ENCODE results near the gene ADGB.
A peak's percentile ranks its signal among the peaks of the same experiment; 100 is the strongest.

ADGB gene

GRCh38 chr6:146664871-146665360 lies 66.1 kb downstream of the ADGB start:
- DNase-seq: no peak
- Mint-ChIP-seq H3K9me3 (no peaks in the 10 kb centered on the region), H3K27ac (no peak overlapping the region), H3K4me1 (no peaks in the 10 kb centered on the region), H3K36me3 (no peaks in the 10 kb centered on the region), H3K4me3 (no peak overlapping the region), H3K27me3 (no peaks in the 10 kb centered on the region)
- CTCF ChIA-PET: no interaction called here

- DNase-seq: no peak
- no peaks in the 10 kb centered on the region for H3K9me3 Mint-ChIP-seq
- no peaks in the 10 kb centered on the region for H3K27me3 Mint-ChIP-seq
- no peaks in the 10 kb centered on the region for H3K36me3 Mint-ChIP-seq
- H3K27ac Mint-ChIP-seq: no peak overlapping the region
- no peaks in the 10 kb centered on the region for H3K4me1 Mint-ChIP-seq
- CTCF ChIA-PET: no interaction called here
- H3K4me3 Mint-ChIP-seq: no peak overlapping the region
Measured at GRCh38 chr6:146666909-146667308, 68.1 kb downstream of the ADGB start.

GRCh38 chr6:146670161-146670560 lies 71.4 kb downstream of the ADGB start:
- Mint-ChIP-seq H3K4me1 (no peaks in the 10 kb centered on the region), H3K27ac (no peak overlapping the region), H3K9me3 (no peaks in the 10 kb centered on the region), H3K27me3 (no peaks in the 10 kb centered on the region), H3K36me3 (no peaks in the 10 kb centered on the region), H3K4me3 (no peak overlapping the region)
- CTCF ChIA-PET: no interaction called here
- no peak for DNase-seq

DNA sequence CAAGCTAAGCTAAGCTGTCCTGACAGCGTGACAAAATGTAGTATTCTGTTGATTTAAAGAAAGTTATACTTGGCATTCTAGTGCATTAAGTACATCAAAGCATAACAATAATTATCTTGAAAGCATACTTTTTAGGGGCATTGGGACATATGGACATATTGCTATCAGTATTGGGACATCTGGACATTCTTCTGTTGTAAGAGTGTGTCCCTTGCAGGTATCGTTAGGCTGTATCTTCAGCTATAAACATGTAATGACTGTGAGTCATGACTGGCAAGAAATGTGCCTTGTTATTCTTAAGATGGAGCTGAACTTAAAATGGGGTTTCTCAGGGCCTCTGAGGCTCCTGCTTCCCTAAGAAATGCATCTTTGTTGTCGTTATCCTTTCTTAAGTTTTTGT lies 74.3 kb downstream of the ADGB start:
- Mint-ChIP-seq H3K27ac (no peak overlapping the region), H3K36me3 (no peaks in the 10 kb centered on the region), H3K4me3 (no peak overlapping the region), H3K4me1 (no peaks in the 10 kb centered on the region), H3K9me3 (no peaks in the 10 kb centered on the region), H3K27me3 (no peaks in the 10 kb centered on the region)
- CTCF ChIA-PET: no interaction called here
- DNase-seq: no peak

DNA sequence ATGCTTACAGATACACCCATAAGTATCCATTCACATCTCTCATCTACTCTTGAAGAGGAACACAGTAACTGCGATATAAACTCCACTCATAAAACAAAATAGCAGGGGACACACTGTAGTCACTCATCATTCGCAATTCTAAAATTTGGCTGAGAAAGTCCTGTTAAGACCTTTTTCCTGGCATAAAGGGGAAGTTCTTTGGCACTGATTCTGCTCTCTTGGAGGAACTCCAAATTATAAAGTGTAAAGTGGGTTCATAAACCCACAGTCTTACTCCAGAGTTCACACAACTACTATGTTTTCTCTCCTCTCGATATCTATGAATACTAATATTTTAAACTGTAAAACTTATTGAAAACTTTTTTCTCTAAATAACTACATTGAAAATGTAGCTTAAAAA lies 80.6 kb downstream of the ADGB start:
- H3K36me3 Mint-ChIP-seq: no peaks in the 10 kb centered on the region

DNA sequence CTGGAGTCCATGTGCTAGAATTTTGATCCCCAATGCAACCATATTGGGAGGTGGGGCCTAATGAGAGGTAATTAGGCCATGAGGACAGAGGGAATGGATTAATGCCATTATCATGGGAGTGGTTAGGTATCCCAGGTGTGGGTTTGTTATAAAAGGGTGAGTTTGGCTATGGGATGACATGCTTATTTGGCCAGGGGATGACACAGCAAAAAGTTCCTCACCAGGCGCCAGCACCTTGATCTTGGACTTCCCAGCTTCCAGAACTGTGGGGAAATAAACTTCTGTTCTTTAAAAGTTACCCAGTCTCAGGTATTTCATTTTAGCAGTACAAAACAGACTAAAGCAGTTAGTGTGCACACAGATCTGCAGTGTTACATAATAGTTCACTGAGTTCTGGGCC lies 84.1 kb downstream of the ADGB start:
- no peaks in the 10 kb centered on the region for H3K9me3 Mint-ChIP-seq
- no peaks in the 10 kb centered on the region for H3K4me1 Mint-ChIP-seq
- no peaks in the 10 kb centered on the region for H3K36me3 Mint-ChIP-seq
- H3K27ac Mint-ChIP-seq: no peak overlapping the region
- H3K4me3 Mint-ChIP-seq: no peak overlapping the region
- no peaks in the 10 kb centered on the region for H3K27me3 Mint-ChIP-seq
- DNase-seq: no peak
- CTCF ChIA-PET: no interaction called here

More for the DNA sequence above, 80.6 kb downstream of the ADGB start:
- DNase-seq: no peak
- Mint-ChIP-seq H3K4me1 (no peaks in the 10 kb centered on the region), H3K27me3 (no peaks in the 10 kb centered on the region), H3K9me3 (no peaks in the 10 kb centered on the region), H3K27ac (no peak overlapping the region), H3K4me3 (no peak overlapping the region)
- CTCF ChIA-PET: no interaction called here

GRCh38 chr6:146689806-146690205 lies 91.0 kb downstream of the ADGB start:
- H3K4me1 Mint-ChIP-seq: no peaks in the 10 kb centered on the region
- H3K36me3 Mint-ChIP-seq: no peaks in the 10 kb centered on the region
- no peak overlapping the region for H3K27ac Mint-ChIP-seq
- peaks cover 7% of the 10 kb centered on the region for H3K27me3 Mint-ChIP-seq
- no peak for DNase-seq
- H3K4me3 Mint-ChIP-seq: no peak overlapping the region
- no peaks in the 10 kb centered on the region for H3K9me3 Mint-ChIP-seq
- CTCF ChIA-PET: no interaction called here

DNA sequence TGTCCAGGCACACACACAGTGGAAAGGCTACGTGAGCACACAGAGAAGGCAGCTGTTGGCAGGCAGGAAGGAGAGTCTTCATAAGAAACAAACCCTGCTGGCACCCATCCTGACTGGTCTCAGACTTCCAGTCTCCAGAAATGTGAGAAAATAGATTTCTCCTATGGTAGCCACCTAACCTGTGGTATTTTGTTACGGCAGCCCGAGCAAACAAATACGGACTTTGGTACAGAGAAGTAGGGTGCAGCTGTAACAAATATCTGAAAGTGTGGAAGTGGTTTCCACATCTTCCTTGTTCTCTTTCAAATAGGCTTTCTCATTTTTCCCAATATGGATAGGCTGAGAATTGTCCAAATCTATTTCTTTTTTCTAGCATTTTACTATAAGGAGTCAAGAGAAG lies 94.6 kb downstream of the ADGB start:
- no peak overlapping the region for H3K4me3 Mint-ChIP-seq
- DNase-seq: no peak
- H3K27ac Mint-ChIP-seq: no peak overlapping the region
- CTCF ChIA-PET: interaction anchor here (1.5 kb wide), 1 partner anchor 9 kb away, joined by 3 read pairs; no protein-coding TSS in a partner anchor
- no peaks in the 10 kb centered on the region for H3K36me3 Mint-ChIP-seq
- H3K4me1 Mint-ChIP-seq: no peaks in the 10 kb centered on the region
- no peaks in the 10 kb centered on the region for H3K9me3 Mint-ChIP-seq
- peaks cover 7% of the 10 kb centered on the region for H3K27me3 Mint-ChIP-seq

- Mint-ChIP-seq H3K36me3 (no peaks in the 10 kb centered on the region), H3K27me3 (peaks cover 7% of the 10 kb centered on the region), H3K9me3 (no peaks in the 10 kb centered on the region), H3K4me1 (no peaks in the 10 kb centered on the region), H3K4me3 (no peak overlapping the region), H3K27ac (no peak overlapping the region)
- DNase-seq: no peak
- CTCF ChIA-PET: interaction anchor here (1.2 kb wide), 1 partner anchor 769 kb away, joined by 5 read pairs; no protein-coding TSS in a partner anchor
Measured at GRCh38 chr6:146697921-146698320, 99.1 kb downstream of the ADGB start.

DNA sequence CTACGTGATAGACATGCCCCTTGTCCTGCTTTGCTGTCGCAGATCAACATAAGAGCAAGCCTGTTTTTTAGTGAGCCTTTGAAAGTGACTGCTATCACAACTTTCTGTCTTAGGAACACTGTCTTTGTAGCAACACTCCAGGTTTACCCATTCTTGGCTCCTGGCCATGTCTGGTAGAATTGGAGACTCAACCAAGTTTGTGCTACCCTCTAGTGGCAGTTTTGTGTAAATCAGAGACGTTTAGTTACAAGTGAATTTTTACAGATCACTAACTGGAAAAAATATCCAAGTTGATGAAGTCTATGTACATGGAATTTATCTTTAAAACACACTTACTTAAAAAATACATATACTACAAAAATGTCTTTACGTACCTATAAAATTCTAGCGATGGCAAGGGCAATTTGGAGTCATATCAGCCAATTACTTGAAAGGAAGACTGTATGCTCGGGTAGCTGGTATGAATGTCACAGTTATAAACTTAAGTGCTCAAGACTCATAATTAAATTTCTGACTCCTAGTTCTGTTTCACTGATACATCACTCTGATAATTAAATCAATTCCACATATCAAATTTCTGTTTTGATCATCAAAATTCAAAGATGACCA lies 101.4 kb downstream of the ADGB start:
- Mint-ChIP-seq H3K4me1 (no peaks in the 10 kb centered on the region), H3K27ac (no peak overlapping the region), H3K36me3 (no peaks in the 10 kb centered on the region), H3K9me3 (no peaks in the 10 kb centered on the region), H3K27me3 (no peaks in the 10 kb centered on the region), H3K4me3 (no peak overlapping the region)
- CTCF ChIA-PET: interaction anchor here (0.7 to 1.2 kb wide), 4 partner anchors 9 to 771 kb away, joined by 3 to 5 read pairs (median 4); no protein-coding TSS in a partner anchor
- peak; percentile 32 for DNase-seq

DNA sequence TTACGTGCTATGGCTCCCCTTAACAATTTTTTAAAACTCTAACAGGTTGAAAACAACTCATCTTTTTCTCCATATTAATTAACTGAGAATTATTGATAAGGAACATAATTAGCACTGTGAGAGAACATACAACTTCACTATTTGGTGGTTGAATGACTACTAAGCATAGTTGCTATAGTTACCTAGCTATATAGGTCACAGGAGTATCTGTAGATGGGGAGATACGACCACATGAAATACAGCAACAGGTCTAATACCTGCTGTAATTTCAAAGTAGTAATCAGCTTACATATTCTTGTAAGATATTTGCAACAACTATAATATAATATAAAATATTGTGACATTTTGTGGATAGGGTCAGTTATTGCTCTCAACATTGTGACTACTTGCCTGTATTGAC lies 102.9 kb downstream of the ADGB start:
- Mint-ChIP-seq H3K9me3 (no peaks in the 10 kb centered on the region), H3K27ac (no peak overlapping the region), H3K27me3 (no peaks in the 10 kb centered on the region), H3K4me3 (no peak overlapping the region), H3K36me3 (no peaks in the 10 kb centered on the region), H3K4me1 (no peaks in the 10 kb centered on the region)
- DNase-seq: no peak
- CTCF ChIA-PET: interaction anchor here (1.3 kb wide), 1 partner anchor 8 kb away, joined by 3 read pairs; no protein-coding TSS in a partner anchor

DNA sequence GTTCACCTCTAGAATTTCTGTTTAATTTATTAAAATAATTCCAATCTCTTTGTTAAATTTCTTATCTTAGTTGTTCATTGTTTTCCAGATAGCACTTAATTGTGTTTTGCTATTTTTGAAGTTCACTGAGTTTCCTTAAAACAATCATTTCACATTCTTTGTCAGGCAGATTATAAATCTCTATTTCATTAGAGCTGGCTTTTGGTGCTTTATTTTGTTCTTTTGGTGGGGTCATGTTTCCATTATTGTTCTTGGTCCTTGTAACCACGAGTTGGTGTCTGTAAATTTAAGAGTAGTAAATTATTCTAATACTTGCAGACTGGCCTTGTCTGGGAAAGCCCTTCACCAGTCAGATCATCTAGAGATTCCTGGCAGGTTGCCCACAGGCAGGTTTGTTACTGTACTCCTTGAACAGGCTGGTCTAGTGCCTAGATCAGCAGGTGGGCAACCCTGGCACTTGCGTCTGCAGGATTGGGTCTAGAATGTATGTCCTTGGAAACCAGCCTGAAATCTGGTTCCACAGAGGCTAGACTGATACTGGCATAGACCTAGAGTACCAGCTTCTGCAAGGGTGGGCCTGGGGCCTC lies 110.4 kb downstream of the ADGB start:
- no peaks in the 10 kb centered on the region for H3K36me3 Mint-ChIP-seq
- H3K4me1 Mint-ChIP-seq: no peaks in the 10 kb centered on the region
- no peak for DNase-seq
- no peaks in the 10 kb centered on the region for H3K9me3 Mint-ChIP-seq
- H3K4me3 Mint-ChIP-seq: no peak overlapping the region
- no peaks in the 10 kb centered on the region for H3K27me3 Mint-ChIP-seq
- no peak overlapping the region for H3K27ac Mint-ChIP-seq
- CTCF ChIA-PET: no interaction called here

GRCh38 chr6:146719387-146719786 lies 120.6 kb downstream of the ADGB start:
- H3K4me1 Mint-ChIP-seq: no peaks in the 10 kb centered on the region
- DNase-seq: no peak
- CTCF ChIA-PET: no interaction called here
- no peak overlapping the region for H3K4me3 Mint-ChIP-seq
- no peaks in the 10 kb centered on the region for H3K9me3 Mint-ChIP-seq
- H3K36me3 Mint-ChIP-seq: no peaks in the 10 kb centered on the region
- no peaks in the 10 kb centered on the region for H3K27me3 Mint-ChIP-seq
- no peak overlapping the region for H3K27ac Mint-ChIP-seq

DNA sequence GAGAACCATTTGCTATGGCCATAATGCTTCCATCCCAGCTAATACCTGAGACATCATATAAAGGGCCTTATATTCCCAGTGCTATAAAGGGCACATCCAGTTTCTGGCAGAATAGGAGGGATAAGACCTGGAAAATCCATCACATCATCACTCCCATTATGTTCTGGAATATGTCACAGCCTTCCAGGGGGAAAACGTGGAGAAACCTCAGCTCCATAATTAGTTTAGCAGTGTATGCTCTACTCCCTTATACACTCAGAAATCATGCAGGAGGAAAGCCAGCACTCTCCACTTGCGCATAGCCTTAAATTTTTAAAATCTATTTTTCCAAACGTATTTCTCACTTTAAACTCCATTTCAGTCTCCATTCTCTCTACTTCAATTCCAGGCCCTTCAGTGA lies 140.9 kb downstream of the ADGB start:
- Mint-ChIP-seq H3K9me3 (no peaks in the 10 kb centered on the region), H3K27me3 (peaks cover 4% of the 10 kb centered on the region), H3K27ac (no peak overlapping the region), H3K4me1 (no peaks in the 10 kb centered on the region), H3K4me3 (no peak overlapping the region), H3K36me3 (no peaks in the 10 kb centered on the region)
- DNase-seq: no peak
- CTCF ChIA-PET: no interaction called here

DNA sequence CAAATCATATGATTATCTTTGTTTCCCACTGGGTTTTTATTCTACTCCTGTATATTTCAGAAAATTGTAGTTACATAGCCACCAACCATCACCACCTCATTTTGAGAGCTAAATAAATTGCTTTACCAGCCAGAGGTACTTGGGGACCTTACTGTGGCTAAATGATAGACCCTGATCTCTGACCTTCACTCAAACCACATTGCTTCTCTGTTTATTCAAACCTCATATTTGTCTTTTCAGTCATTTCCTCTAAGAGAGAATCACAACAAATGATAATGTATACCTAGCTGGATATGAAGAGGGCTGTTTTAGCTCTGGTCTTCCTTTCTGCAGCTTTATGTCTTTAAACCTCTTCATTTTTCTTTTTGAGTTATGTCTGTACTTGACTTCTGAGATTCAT lies 142.8 kb downstream of the ADGB start:
- CTCF ChIA-PET: no interaction called here
- H3K27ac Mint-ChIP-seq: no peak overlapping the region
- no peaks in the 10 kb centered on the region for H3K9me3 Mint-ChIP-seq
- no peaks in the 10 kb centered on the region for H3K4me1 Mint-ChIP-seq
- H3K27me3 Mint-ChIP-seq: no peaks in the 10 kb centered on the region
- DNase-seq: no peak
- no peaks in the 10 kb centered on the region for H3K36me3 Mint-ChIP-seq
- H3K4me3 Mint-ChIP-seq: no peak overlapping the region

Data from activated naive CD4-positive, alpha-beta T cell treated with anti-CD3 and anti-CD28 coated beads, Interleukin-2, amount 10 ng/mL, durations not matched to agents 7 days and 5 days (primary cell).